Mucosa of gallbladder (tissue), 1 donor: ENCODE results near the gene RTP5. TPM values are rescaled to one million over a fixed set of nuclear protein-coding genes. Genes with fewer than 3 reads are reported as not detected.
"Not testable (repeated sequence)": the region's sequence is repeated elsewhere in the genome, so short reads cannot be mapped to it uniquely, and the experiment has no call there.

Source experiments
- DNase-seq: peaks from one replicate; pipeline ENCODE4 v3.0.0-alpha.2; 2020; ENCODE audit warnings: low spot score
- total RNA-seq: library from RNA; stranded (reverse); gene quantifications from one replicate; pipeline ENCODE4 v1.2.1, GENCODE V29; 2021
- donor health status: DM: no; HTN: no; CAD: no.

RTP5 gene
- not detected for total RNA-seq

GRCh38 chr2:241869087-241869961 lies at the start of gene RTP5:
TSS of gene RTP5 (plus strand) at chr2:241869729. CDS start at chr2:241869757, 28 bp downstream.
- DNase-seq: no peak

DNA sequence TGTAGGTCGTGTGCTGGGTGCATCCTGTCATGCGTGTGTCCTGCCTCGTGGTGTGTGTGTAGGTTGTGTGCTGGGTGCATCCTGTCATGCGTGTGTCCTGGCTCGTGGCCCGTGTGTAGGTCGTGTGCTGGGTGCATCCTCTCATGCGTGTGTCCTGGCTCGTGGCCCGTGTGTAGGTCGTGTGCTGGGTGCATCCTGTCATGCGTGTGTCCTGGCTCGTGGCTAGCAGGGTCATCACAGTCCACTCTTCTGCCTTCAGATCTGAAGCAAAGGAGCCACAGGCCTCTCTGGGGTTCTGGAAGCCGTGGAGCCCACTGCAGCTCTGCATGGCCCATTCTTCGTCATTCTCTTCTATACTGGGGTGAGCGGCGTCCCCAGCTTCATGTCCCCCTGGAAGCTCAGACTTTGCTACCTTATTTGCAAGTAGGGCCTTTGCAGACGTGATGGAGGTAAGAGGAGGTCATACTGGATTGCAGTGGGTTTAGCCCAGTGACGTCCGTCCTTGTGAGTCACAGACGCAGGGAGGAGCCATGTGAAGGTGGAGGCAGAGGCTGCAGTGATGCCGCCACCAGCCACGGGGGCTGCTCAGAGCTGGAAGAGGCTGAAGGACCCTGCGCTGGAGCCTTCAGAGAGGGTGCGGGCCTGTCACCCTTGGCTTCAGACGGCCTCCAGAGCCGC lies 49.4 kb upstream of the RTP5 start:
- not testable (repeated sequence) for DNase-seq

GRCh38 chr2:241820625-241821384 lies 48.7 kb upstream of the RTP5 start:
- no peak for DNase-seq

DNA sequence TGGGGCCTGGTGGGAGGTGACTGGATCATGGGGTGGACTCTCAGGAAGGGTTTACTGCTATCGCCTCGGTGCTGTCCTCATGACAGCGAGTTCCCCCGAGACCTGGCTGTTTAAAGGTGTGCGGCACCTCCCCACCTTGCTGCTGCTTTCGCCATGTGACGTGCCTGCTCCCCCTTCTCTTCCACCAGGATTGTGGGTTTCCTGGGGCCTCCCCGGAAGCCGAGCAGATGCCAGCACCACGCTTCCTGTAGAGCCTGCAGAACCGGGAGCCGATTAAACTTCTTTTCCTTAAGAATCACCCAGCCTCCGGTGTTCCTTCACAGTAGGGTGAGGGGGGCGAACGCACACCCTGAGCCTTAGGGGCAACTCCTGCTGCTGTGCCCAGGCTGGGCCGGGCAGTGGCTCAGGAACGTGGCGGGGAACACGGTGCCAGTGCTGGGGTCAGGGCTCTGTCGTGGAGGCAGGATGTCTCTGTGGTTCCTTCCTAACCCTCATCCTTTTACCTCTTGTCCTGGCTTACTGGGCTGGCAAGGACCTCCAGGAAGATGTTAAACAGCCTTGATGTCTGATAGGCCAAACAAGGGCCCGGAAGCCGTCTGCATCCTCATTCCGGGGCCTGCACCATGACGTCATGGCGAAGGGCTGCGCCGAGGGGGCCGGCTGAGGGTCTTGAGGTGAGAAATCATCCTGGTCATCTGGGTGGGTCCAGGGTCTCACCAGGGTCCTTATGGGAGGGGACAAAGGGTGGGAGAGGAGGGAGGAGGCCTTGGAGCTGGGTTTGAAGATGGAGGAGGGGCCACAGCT lies 47.9 kb upstream of the RTP5 start:
- no peak for DNase-seq

DNA sequence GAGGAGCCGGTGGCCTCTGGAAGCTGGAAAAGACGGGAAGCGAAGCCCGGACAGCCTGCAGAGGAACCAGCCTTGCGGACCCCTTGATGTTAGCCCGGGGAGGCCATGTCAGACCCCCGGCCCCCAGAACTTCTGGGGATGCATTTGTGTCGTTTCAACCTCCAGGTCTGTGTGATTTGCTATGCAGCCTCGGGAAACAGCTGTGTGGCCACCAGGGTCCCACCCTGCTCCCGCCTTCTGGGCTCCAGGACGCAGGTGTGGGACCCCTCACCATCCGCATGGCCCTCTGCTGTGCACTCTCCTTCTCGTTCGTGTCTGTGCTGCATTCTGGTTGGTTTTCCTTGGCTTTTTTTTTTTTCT lies 47.3 kb upstream of the RTP5 start:
- no peak for DNase-seq

- not testable (repeated sequence) for DNase-seq
Measured at GRCh38 chr2:241823531-241824437, 45.7 kb upstream of the RTP5 start.

- DNase-seq: no peak
Measured at GRCh38 chr2:241827394-241827793, 42.1 kb upstream of the RTP5 start.

DNA sequence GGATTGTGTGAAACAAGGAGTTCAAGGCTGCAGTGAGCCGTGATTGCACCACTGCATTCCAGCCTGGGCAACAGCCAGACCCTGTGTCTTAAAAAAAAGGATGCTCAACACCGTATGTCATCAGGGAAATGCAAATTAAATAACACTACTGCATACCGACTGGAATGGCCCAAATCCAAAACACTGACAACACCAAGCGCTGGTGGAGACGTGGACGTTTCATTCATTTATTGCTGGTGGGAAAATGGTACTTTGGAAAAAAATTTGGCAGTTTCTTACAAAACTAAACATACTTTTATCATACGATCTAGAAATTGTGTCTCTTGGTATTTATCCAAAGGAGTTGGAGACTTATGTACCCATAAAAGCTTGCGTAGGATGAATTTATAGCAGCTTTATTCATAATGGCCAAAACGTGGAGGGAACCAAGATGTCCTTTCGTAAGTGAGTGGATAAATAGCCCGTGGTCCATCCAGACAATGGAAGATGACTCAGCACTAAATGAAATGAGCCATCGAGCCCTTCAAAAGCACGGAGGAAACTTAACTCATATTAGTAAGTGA lies 36.3 kb upstream of the RTP5 start:
- DNase-seq: no peak

- DNase-seq: not testable (repeated sequence)
Measured at GRCh38 chr2:241833756-241834526, 35.6 kb upstream of the RTP5 start.

- DNase-seq: no peak
Measured at GRCh38 chr2:241834527-241835210, 34.9 kb upstream of the RTP5 start.

DNA sequence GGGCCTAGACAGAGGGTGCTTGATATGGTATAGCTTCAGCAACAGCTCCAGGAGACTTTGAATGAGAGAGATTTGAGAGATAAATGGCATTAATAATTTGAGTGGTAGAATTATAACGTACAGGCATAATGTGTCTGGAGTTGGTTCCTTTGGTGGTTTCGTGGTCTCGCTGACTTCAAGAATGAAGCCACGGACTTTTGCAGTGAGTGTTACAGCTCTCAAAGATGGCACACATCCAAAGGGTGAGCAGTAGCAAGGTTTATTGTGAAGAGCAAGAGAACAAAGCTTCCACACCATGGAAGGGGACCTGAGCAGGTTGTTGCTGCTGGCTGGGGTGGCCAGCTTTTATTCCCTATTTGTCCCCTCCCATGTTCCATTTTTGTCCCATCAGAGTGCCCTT lies 33.9 kb upstream of the RTP5 start:
- DNase-seq: no peak

GRCh38 chr2:241836292-241836691 lies 33.2 kb upstream of the RTP5 start:
- DNase-seq: no peak

GRCh38 chr2:241837197-241837965 lies 32.1 kb upstream of the RTP5 start:
- no peak for DNase-seq

GRCh38 chr2:241841181-241842066 lies 28.1 kb upstream of the RTP5 start:
- no peak for DNase-seq

- DNase-seq: no peak
Measured at GRCh38 chr2:241842067-241842415, 27.5 kb upstream of the RTP5 start.

GRCh38 chr2:241842620-241843211 lies 26.8 kb upstream of the RTP5 start:
- peak; percentile 55 for DNase-seq
